GM13976 (cell line): ENCODE data around the gene BEST3.

ENCODE experiments used
- DNase-seq: peaks from one replicate; pipeline ENCODE4 v3.0.0; 2012; ENCODE audit warnings: low spot score
- CTCF ChIP-seq: IDR thresholded peaks from 2 replicates; pipeline ENCODE4 v1.5.1; 2012; ENCODE audit warnings: borderline replicate concordance, mild to moderate bottlenecking; ENCODE audit not compliant: insufficient read depth; ENCODE audit errors: extremely low read depth, missing control alignments, control extremely low read depth
- in situ Hi-C: fragments of 300-500 bp; cut with MboI; formaldehyde crosslinking; loops from one replicate; pipeline ENCODE4 v1.12.0; 2022; ENCODE audit warnings: low sequenced_read_pairs, mixed read lengths, inconsistent platforms; ENCODE audit not compliant: unreplicated experiment

Gene BEST3

GRCh38 chr12:69688021-69688420 lies 11.1 kb downstream of the BEST3 start:
- TF ChIP-seq CTCF, result no peak
- in situ Hi-C loops, result no loop called here
- DNase-seq, result no peak

- in situ Hi-C loops, result no loop called here
- no peak for TF ChIP-seq CTCF
- DNase-seq, result no peak
Measured at GRCh38 chr12:69687390-69687789, 11.7 kb downstream of the BEST3 start.

GRCh38 chr12:69686731-69687130 lies 12.4 kb downstream of the BEST3 start:
- DNase-seq, result no peak
- TF ChIP-seq CTCF, result no peak
- in situ Hi-C loops, result no loop called here

- DNase-seq, result no peak
- no peak for TF ChIP-seq CTCF
- in situ Hi-C loops, result no loop called here
Measured at GRCh38 chr12:69685810-69686209, 13.3 kb downstream of the BEST3 start.

GRCh38 chr12:69684466-69684865 lies 14.6 kb downstream of the BEST3 start:
- DNase-seq, result no peak
- no peak for TF ChIP-seq CTCF
- in situ Hi-C loops, result no loop called here

- TF ChIP-seq CTCF, result no peak
- DNase-seq, result no peak
- in situ Hi-C loops, result no loop called here
Measured at GRCh38 chr12:69682110-69682755, 16.9 kb downstream of the BEST3 start.

GRCh38 chr12:69679119-69679518 lies 20.0 kb downstream of the BEST3 start:
- no peak for DNase-seq
- no peak for TF ChIP-seq CTCF
- in situ Hi-C loops, result no loop called here
